Keratinocyte (primary cell): Measurements from ENCODE around the gene SRP14.

Experiments used
- CTCF ChIP-seq, 3 experiments: IDR thresholded peaks in 1 of 3; conservative IDR thresholded peaks in 1 of 3; optimal IDR thresholded peaks in 1 of 3; 2 replicates in 2 of 3; 3 replicates in 1 of 3; pipeline versions ENCODE3 to v1.5.1; 2011; ENCODE audit warnings: low read length in 3 of 3, mild to moderate bottlenecking in 3 of 3, moderate library complexity in 2 of 3, control low read depth in 1 of 3, inconsistent platforms in 1 of 3; ENCODE audit not compliant: insufficient read depth in 2 of 3; ENCODE audit errors: extremely low read depth in 1 of 3
- EZH2 ChIP-seq: IDR thresholded peaks from one replicate; pipeline ENCODE4 v1.6.1; 2012; ENCODE audit warnings: inconsistent platforms, mild to moderate bottlenecking, low read length, moderate library complexity

DNA sequence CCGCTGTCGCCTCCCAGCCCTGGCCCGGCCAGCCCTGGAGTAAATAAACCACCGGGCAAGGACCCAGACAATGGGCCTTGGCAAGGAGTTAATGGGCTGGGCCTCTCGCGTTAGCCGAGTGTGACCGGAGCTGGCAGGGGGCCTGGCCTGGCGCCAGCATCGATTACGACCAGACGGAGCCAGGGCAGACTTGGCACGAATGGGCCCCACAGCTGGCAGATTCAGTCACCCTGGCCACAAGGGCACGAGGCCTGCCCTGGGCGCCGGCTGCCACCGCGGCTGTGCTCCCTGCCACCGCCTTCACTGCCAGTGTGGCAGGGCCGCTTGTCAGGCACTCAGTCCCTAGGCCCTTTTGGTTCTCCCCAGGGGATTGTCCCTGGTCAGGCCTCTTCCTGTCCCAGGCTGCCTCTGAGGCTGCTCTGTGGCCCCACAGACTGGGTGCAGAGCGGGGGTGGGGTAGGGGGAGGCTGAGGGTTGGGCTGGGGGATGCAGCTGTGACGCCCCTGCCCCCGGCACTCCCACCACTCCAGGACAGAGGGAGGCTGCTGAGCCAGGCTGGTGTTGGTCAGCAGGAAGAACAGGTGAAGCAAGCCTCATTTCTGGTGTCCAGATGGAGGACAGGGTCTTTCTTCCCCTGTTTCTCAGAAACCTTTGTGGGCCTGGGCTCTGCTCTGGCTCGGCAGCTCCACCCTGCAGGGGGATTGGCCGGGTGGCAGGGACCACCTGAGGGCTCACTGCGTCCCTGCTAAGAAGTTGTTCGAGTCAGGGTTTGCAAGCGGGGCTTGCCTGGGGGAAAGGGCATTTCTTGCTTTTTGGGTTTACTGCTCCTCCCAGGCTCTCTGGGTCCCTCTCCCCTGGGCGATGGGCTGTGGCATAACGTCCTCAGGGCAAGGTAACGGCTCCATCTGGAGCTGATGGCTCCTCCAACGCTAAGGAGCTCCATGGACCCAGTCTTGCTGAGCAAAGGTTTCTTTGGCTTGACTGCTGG, 30.5 kb upstream of the SRP14 start:
- no peak for TF ChIP-seq CTCF (optimal IDR thresholded peaks at IDR 0.05 in 1 of 3, IDR thresholded peaks at IDR 0.05 in 1 of 3, conservative IDR thresholded peaks at IDR 0.05 in 1 of 3; ENCODE audit: extremely low read depth in 1 of 3, insufficient read depth in 2 of 3, low read length in 3 of 3)
- no peak for TF ChIP-seq EZH2
